HK-2 (cell line): ENCODE results near the gene GPX7.

Experiments
- DNase-seq: peaks from one replicate; pipeline ENCODE4 v3.0.0-alpha.2; 2018; ENCODE audit not compliant: unreplicated experiment

Gene GPX7

DNA sequence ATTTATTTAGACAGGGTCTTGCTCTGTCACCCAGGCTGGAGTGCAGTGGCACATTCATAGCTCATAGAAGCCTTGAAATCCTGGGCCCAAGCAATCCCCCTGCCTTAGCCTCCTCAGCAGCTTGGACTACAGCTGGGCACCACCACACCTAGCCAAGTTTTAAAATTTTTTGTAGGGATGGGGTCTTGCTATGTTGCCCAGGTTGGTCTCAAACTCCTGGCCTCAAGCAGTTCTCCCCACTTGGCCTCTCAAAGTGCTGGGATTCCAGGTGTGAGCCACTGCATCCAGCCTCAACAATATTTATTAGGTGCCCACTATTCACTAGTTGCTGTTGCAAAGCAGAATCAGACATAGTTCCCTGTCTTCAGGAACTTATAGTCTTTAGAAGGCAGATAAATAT, 14.1 kb upstream of the GPX7 start:
- DNase-seq, result no peak

DNA sequence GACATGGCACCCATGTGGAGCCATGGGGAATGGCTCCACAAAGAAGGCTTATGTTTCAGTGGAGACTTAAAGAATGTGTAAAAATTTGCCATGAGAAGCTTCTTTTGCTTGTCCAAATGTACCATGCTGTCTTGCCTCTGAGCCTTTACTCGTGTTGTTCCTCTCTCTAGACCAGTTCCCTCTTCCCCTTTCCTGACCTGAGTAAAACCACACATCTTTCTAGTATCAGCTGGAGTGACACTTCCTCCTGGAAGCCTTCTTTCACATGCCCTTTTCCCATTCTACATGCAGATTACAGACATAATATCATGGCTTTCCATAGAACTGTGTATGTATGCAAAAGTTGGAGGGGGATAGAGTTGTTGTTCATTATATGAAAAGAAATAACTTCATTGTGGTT, 13.6 kb upstream of the GPX7 start:
- no peak for DNase-seq

DNA sequence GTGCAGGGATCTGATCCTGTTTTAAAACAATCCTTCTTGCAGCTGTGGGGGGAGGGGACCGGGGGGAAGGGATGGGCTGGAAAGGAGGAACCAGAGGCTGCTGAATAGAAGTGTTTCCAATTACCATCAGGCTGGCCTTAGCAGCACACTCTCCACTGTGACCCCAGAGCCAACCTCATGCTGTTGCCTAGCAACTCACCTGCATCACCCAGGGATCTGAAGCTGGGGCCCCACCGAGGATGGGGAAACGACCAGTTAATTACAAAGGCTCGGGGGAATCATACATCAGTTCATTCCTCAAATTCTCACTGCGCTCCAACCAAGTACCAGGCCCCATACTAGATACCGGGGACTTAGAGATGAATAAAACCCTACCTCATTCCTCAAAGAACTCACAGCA, 11.9 kb upstream of the GPX7 start:
- DNase-seq, result no peak

DNA sequence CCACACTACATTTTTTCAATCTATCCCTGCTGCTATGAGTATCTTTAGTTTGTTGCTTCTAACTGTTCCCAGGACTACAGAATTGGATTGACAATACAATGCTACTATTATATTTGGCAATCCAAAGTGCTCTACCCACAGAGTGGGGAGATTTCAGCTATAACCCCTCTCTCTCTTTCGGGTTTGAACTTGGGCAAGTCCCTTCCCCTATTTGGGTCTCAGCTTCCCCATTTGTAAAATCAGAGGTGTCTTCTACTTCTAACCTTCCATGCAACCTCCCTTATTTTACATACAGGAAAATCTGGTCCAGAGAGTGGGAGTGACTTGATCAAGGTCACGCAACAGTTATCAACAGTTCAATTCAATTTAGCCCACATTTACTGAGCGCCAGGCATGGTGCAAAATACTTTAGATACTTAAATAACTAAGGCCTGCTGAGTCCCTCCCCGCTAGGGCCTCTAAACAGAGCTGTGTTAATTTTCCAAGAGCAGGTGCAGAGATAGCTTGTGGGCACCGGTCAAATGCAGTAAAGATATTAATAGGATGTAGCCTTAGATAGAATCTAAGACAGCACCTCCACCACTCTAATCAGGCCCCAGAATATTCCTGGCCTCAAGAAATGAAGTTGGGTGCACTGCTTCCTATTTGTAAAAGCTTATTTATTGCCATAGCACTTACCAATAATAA, 9.4 kb upstream of the GPX7 start:
- no peak for DNase-seq

DNA sequence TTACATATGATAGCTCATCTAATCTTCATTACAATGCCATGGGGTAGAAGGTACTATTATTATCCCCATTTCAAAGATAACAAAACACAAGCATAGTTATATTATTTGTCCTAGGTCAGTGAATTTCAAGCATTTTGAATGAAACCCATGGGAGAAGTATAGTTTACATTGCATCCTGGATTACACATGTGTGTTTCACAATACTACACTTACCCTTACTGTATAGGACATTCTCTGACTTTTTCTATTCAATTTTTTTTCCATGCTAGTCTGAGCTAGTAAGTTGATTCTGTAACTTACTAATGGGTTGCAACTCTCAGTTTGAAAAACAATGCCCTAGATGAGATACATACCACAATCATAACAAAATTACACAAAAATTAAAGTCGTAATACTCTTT, 8.7 kb upstream of the GPX7 start:
- DNase-seq, result no peak

DNA sequence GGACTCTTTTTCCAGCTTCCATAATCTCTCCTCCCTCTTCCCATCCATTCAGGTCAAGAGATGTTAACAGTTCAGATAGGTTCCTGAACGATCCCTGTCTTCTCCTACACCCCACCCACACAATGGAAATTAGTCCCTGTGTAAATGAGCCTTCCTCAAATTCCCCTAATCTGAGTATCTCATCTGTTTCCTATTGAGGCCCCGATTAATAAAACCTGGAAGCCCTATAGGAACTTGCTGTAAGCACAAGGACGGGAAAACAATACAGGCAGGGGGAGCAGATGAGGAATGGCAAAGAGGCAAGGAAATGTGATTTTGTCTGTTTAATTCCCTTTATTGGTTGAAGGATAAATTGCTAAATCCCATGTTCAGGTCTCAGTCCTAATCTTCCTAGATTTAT, 7.1 kb upstream of the GPX7 start:
- DNase-seq, result no peak

DNA sequence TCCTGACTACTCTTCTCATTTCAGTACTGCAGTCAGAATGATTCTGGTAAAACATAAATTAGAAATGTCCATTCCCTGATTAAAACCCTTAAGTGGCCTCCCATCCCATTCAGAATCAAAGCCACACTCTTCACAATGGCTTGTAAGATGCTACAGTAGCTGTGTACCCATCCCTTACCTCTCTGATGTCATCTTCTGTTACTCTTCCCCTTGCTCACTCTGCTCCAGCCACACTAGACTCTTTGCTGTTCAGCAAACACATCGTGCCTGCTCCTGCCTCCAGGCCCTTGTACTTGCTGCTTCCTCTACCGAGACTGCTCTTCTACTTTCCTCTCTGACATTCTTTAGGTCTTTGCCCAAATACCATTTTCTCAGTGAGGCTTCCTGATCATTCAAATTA, 4.3 kb upstream of the GPX7 start:
- DNase-seq, result no peak

DNA sequence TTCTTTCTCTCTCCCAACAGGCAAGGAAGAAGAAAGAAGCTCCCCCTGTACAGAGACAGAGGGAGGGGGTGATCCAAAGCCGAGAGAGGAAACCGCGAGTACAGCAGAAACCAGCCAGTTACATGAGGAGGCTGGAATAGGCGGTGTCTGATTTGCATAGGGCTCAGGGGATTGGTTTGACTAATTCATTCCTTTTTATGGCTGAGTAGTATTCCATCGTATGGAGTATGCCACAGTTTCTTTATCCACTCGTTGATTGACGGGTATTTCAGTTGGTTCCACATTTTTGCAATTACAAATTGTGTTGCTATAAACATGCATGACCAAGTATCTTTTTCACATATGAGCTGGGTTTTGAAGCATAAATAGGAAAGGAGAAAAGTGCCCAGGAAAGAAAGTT, 3.4 kb upstream of the GPX7 start:
- DNase-seq, result no peak

DNA sequence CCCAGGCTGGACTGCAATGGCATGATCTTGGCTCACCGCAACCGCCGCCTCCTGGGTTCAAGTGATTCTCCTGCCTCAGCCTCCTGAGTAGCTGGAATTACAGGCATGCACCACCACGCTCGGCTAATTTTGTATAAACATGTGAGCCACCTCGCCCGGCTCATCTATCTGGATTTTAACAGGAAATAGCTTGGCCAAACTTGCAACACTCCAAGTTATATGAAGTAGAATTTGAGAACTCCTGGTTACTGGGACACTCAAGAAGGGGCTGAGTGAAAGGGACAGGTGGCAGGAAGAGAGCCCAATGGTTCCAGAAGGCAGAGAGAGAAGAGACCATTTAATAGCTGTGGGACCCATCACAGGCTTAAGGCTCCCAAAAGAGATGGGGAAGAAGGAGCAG, 2.9 kb upstream of the GPX7 start:
- no peak for DNase-seq

DNA sequence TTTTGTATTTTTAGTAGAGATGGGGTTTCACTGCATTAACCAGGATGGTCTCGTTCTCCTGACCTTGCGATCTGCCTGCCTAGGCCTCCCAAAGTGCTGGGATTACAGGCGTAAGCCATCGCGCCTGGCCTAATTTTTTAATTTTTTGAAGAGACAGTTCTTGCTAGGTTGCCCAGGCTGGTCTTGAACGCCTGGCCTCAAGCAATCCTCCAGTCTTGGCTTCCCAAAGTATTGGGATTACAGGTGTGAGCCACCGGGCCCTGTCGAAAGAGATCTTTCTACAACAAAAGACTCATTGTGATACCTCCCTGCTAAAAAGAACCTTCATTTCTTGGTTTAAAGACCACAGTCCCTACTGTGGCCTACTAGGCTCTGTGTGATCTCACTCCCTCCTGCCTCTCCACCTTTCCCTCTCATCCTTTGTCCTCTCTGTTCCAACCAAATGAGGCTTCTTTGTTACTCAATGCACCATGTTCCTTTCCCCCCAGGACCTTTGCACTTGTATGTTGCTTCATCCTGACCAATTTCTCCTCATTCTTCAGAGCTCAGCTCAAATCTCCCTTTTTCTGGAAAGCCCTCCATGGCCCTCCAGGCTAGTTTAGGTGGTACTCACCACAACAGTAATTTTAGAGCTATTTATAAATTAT, 1.5 kb upstream of the GPX7 start:
- no peak for DNase-seq

DNA sequence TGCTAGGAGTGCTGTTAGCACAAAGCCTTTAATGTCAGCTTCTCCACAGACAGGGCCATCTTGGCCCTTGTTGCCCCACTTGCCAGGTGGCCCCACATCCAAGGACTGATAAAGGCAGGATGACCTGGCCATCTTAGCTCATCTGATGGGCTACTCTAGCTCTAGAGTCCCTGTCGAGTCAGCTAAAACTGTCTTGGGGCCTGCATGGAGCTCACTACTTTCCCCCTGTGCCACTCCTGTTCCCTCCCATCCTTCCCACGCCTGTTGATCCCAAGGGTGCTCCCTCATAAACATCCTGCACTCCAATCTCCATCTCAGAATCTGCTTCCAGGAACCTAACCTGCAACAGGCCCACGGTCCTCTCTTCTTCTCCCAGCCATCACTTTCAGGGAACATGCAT, 652 bp upstream of the GPX7 start:
- no peak for DNase-seq

DNA sequence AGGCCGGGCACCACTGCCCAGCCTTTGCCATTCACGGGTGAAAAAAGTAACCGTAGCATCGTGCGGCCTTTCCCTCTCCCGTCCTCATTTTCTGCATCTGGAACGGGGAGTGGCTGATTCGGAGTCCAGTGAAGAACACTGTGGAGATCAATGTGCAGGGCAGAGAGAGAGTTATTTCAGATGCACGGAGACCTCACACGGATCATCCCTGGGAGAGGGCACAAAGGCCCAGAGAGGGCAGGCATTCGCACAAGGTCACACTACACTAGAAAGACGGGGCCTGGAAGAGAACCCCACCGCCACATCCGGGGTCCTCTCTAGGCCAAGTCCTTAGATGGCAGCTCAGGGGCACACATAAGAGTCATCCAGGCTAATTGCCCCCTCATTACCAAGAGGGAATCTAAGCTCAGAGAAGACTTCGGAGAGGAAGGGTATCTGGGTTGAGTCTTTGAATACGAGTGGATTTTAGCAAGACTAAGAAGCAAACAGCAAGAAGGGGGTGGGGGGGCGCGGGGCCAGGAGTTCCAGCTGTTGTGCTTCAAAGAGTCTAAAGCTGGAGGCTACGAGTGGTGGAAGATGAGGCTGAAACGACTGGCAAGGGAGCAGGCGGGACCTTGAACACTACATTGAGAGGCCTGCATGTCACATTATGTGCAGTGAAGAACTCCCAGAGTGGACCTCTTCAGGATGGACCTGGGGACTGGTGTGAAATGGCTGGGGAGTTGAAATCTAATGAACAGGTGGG, 857 bp downstream of the GPX7 start:
- DNase-seq, result no peak

DNA sequence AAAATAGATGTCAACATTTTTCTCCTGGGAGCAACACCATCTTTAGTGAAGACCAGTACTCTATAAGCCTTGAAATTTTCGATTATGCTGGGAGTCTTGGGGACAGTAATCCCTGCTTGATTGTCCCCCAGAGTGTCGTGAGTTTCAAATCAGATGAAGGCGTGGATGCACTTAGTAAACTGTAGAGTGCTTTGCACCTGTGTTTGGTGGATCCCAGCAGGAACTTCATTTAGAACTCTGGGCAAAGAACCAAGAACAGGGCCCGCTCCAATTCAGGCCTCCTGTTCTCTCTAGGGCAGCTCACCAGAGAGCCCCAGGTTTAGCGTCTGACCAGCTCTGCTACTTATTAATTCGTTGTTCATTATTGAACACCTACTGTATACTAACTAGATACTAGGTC, 1.5 kb downstream of the GPX7 start:
- DNase-seq, result no peak

DNA sequence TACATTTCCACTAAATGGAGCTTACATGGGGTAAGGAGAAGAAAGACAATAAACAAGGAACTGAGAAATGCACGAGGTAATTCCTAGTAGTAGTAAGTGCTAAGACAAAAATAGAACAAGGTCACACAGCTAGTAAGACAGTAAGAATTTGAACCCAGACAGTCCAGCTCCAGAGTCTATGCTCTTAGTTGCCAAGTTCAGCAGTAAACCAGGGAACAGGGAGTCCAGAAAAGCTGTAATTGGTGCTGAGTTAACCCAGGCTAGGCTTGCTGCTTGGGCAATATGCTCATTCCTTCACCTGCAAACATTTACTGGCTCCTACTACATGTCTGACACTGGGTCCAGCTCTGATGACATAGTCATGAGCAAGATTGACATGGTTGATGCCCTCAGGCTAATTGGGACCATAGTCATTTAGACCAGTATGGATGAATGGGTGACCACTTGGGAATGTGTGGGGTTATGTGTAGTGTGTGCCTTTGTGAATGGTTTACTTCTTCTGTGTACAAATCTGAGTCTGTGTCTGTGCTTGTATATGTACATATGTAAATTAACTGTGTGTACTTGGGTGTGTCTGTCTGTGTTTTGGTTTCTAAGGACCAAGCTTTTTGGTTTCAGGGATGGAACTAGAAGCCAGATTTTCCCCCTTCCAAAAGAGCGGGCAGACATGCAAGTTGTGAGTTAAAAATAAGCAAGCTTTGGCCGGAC, 2.0 kb downstream of the GPX7 start:
- DNase-seq, result no peak

DNA sequence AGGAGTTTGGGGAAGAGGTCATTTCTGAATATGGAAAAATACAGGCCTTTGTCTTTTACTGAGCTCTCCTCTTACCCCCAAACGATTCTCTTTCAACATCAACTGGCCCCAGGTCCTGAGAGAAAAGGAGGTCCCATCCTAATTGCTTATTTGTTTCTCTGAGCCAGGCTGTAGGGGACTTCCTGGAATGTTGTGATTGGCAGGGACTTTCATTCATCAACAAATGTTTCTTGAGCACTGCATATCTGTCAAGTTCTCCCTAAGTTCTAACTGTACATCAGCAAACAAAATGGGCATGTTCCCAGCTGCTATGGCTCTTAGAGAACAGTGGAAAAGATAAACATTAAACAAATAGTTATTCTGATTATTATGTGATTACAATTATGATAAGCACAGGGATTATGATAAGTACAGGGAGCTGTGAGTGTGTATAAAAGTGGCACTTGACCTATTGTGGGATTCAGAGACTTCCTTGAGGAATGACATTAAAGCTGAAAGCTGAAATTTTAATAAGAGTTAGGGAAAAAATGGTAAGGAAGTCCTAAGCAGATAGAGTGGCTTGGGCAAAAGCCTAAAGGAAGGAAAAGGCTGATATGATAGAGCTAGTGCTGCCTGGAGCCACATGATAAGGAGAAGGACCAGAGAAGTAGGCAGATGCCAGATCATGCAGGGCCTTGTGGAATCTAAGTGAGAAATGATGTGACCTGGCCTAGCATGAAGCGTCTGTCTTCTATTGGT, 11.6 kb downstream of the GPX7 start:
- no peak for DNase-seq

DNA sequence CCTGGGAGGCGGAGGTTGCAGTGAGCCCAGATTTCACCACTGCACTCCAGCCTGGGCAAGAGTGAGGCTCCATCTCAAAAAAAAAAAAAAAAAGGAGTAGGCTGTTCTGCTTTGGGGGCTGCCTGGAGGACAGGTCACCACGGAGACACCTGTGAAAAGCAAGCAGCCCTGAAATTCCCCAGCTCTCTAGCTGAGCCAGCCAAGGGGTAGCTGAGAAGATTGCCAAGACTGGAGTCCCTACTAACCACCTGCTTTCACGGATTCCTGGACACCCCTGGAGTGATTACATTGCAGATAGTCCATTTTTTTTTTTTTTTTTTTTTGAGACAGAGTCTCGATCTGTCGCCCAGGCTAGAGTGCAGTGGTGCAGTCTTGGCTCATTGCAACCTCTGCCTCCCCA, 12.5 kb downstream of the GPX7 start:
- DNase-seq, result no peak

DNA sequence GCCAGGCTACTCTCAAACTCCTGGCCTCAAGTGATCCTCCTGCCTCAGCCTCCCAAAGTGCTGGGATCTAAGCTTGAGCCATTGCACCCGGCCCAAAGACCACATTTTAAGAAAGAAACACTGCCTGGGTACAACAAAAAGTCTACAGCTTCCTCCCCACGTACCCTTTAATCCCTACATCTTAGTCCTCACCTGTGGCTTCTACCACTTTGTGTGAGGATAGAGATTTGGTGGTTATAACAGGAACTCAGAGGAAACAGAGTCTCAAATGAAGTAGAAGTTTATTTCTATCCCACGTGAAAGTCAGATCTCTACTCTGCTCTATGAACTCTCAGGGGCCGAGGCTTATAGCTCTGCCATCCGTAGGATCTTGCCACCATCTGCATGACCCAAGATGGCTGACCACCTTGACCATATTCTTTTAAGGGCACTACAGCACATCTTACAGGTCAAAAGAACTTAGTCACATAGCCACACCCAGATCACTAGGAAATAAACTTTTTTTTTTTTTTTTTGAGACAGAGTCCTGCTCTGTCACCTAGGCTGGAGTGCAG, 13.4 kb downstream of the GPX7 start:
- DNase-seq, result no peak

DNA sequence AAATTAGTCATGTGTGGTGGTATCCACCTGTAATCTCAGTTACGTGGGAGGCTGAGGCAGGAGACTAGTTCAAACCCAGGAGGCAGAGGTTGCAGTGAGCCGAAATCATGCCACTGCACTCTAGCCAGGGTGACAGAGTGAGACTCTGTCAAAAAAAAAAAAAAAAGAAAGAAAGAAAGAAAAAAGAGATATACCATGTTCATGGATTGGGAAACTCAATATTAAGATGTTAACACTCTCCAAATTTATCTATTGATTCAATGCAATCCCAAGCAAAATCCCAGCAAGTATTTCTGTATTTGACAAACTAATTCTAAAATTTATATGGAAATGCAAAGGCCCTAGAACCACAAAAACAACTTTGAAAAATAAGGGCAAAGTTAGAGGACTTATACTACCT, 19.8 kb downstream of the GPX7 start:
- no peak for DNase-seq

DNA sequence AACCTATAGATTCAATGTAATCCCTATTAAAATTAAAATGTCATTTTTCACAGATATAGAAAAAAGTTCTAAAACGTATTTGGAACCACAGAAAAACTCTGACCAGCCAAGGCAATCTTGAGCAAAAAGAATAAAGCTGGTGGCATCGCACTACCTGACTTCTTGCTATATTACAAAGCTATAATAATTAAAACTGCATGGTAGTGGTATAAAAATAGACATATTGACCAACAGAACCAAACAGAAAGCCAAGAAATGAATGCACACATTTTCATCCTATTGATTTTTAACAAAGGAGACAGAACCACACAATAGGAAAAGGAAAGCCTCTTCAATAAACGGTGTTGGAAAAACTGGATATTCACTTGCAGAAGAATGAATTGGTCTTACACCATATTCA, 21.6 kb downstream of the GPX7 start:
- no peak for DNase-seq

DNA sequence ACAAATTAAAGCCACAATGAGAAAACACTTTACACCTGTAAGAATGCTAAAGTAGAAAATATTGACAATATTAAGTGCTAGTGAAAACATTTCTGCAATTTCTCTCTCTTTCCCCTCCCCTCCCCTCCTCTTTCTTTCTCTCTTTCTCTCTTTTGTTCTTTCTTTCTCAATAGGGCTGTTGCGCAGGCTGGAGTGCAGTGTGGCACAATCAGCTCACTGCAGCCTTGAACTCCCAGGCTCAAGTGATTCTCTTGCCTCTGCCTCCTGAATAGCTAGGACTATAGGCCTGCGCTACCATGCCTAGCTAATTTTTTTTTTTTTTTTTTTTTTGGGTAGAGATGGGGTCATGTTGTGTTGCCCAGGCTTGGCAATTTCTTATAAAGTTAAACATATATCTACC, 24.9 kb downstream of the GPX7 start:
- no peak for DNase-seq

DNA sequence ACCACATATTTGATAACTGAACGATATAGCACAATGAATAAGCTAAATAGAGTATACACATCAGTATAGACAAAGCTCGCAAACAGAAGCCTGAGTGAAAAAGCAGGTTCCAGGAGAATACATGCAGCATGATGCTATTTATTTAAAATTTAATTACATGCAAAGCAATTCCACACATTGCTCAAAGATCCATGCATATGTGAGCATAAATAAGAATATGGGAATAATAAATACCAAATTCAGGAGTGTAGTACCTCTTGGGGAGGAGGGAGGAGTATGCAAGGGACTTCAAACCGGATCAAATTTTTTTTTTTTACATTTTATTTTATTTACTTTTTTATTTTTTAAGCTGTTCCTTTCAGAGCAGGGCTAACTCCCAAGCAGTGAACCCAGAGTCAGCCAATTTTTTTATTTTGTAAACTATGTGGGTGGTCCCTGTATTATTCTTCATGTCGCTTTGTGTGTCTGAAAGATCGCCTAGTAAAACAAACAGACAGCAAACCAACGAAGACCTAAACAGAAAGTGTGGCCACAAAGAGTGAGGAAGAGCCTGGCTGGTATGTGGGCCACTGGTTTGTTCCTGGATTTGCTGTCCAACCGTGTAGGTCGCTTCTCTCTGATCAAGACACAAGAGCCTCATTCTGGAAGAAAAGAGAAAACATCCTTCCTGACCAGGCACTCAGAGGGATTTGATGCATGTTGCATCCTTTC, 26.6 kb downstream of the GPX7 start:
- DNase-seq, result no peak
